ENCODE data around the gene LRRC8C.

LRRC8C gene

DNA sequence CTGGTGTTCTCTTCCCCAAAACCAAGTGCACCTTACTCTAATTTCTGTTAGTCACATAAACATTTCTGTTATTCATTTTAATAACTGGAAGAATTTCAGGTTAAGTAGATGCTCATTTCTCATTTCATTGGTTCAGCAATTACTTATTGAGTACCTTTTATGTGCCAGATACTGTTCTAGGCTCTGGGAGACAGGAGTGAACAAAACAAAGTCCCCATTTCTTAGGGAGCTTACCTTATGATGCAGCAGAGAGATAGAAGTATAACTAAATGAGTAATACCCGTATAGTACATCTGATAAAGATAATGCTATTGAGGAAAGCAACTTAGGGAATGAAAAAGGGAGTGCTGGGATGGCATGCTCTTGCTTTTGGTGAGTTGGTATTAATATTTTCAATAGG lies 33.7 kb downstream of the LRRC8C start:
- no CpG with 5 or more reads among the region's 1 CpG for WGBS (ENCODE audit: extremely low coverage, insufficient coverage, low lambda C conversion rate)

GRCh38 chr1:89667691-89668090 lies 34.8 kb downstream of the LRRC8C start:
- DNase-seq, result no peak
- Histone ChIP-seq H3K79me2 (ENCODE audit: control insufficient read depth, insufficient read depth, low read length) (no peaks in the 10 kb centered on the region), H3K23ac (ENCODE audit: low read length) (no peak overlapping the region), H3K27ac (ENCODE audit: low read depth, low read length) (no peak overlapping the region), H4K5ac (ENCODE audit: low read length) (no peak overlapping the region), H3K27me3 (ENCODE audit: insufficient read depth, low read length, poor library complexity) (no peaks in the 10 kb centered on the region), H3K18ac (ENCODE audit: low read length) (no peak overlapping the region), H3K4me3 (ENCODE audit: low read length) (no peak overlapping the region), H3K9ac (ENCODE audit: low read length) (no peak overlapping the region), H2BK120ac (ENCODE audit: low read depth, low read length) (no peak overlapping the region), H3K4me1 (ENCODE audit: control insufficient read depth, low read depth, low read length) (no peaks in the 10 kb centered on the region), H3K4me2 (ENCODE audit: low read length) (no peak overlapping the region), H3K79me1 (ENCODE audit: low read length) (no peaks in the 10 kb centered on the region), H2BK15ac (replicated peaks; ENCODE audit: low read depth) (no peak overlapping the region), H3K56ac (ENCODE audit: low read length) (no peak overlapping the region), H2BK5ac (ENCODE audit: low read length) (no peak overlapping the region), H4K8ac (ENCODE audit: low read depth, low read length) (no peak overlapping the region), H3K36me3 (ENCODE audit: control insufficient read depth, insufficient read depth, low read length) (no peaks in the 10 kb centered on the region), H3K4ac (ENCODE audit: low read depth, low read length) (no peak overlapping the region), H2AK5ac (ENCODE audit: low read length) (no peak overlapping the region)
- WGBS (ENCODE audit: extremely low coverage, insufficient coverage, low lambda C conversion rate), result no CpG with 5 or more reads among the region's 1 CpG

More for the DNA sequence above, 33.7 kb downstream of the LRRC8C start:
- Histone ChIP-seq H4K5ac (ENCODE audit: low read length) (no peak overlapping the region), H3K4me2 (ENCODE audit: low read length) (no peak overlapping the region), H2BK15ac (replicated peaks; ENCODE audit: low read depth) (no peak overlapping the region), H3K79me1 (ENCODE audit: low read length) (no peaks in the 10 kb centered on the region), H2AK5ac (ENCODE audit: low read length) (no peak overlapping the region), H3K79me2 (ENCODE audit: control insufficient read depth, insufficient read depth, low read length) (no peaks in the 10 kb centered on the region), H2BK5ac (ENCODE audit: low read length) (no peak overlapping the region), H3K27me3 (ENCODE audit: insufficient read depth, low read length, poor library complexity) (no peaks in the 10 kb centered on the region), H3K4me1 (ENCODE audit: control insufficient read depth, low read depth, low read length) (no peaks in the 10 kb centered on the region), H3K4me3 (ENCODE audit: low read length) (no peak overlapping the region), H3K4ac (ENCODE audit: low read depth, low read length) (no peak overlapping the region), H3K56ac (ENCODE audit: low read length) (no peak overlapping the region), H4K8ac (ENCODE audit: low read depth, low read length) (no peak overlapping the region), H3K23ac (ENCODE audit: low read length) (no peak overlapping the region), H3K36me3 (ENCODE audit: control insufficient read depth, insufficient read depth, low read length) (no peaks in the 10 kb centered on the region), H3K27ac (ENCODE audit: low read depth, low read length) (no peak overlapping the region), H3K9ac (ENCODE audit: low read length) (no peak overlapping the region), H3K18ac (ENCODE audit: low read length) (no peak overlapping the region), H2BK120ac (ENCODE audit: low read depth, low read length) (no peak overlapping the region)
- DNase-seq, result no peak

GRCh38 chr1:89668961-89669360 lies 36.0 kb downstream of the LRRC8C start:
- H3K79me1 ChIP-seq (ENCODE audit: low read length), result no peaks in the 10 kb centered on the region
- no peak overlapping the region for H3K4me2 ChIP-seq (ENCODE audit: low read length)
- no peak for DNase-seq
- H3K23ac ChIP-seq (ENCODE audit: low read length), result no peak overlapping the region
- H3K4me3 ChIP-seq (ENCODE audit: low read length), result no peak overlapping the region
- H4K5ac ChIP-seq (ENCODE audit: low read length), result no peak overlapping the region
- H4K8ac ChIP-seq (ENCODE audit: low read depth, low read length), result no peak overlapping the region
- no peaks in the 10 kb centered on the region for H3K4me1 ChIP-seq (ENCODE audit: control insufficient read depth, low read depth, low read length)
- H3K9ac ChIP-seq (ENCODE audit: low read length), result no peak overlapping the region
- H2BK15ac ChIP-seq (replicated peaks; ENCODE audit: low read depth), result no peak overlapping the region
- no peak overlapping the region for H2BK5ac ChIP-seq (ENCODE audit: low read length)
- no peak overlapping the region for H3K56ac ChIP-seq (ENCODE audit: low read length)
- no peak overlapping the region for H2AK5ac ChIP-seq (ENCODE audit: low read length)
- WGBS (ENCODE audit: extremely low coverage, insufficient coverage, low lambda C conversion rate), result no CpG with 5 or more reads among the region's 3 CpGs
- H3K36me3 ChIP-seq (ENCODE audit: control insufficient read depth, insufficient read depth, low read length), result no peaks in the 10 kb centered on the region
- H3K4ac ChIP-seq (ENCODE audit: low read depth, low read length), result no peak overlapping the region
- H3K18ac ChIP-seq (ENCODE audit: low read length), result no peak overlapping the region
- no peak overlapping the region for H3K27ac ChIP-seq (ENCODE audit: low read depth, low read length)
- no peaks in the 10 kb centered on the region for H3K27me3 ChIP-seq (ENCODE audit: insufficient read depth, low read length, poor library complexity)
- H2BK120ac ChIP-seq (ENCODE audit: low read depth, low read length), result no peak overlapping the region
- H3K79me2 ChIP-seq (ENCODE audit: control insufficient read depth, insufficient read depth, low read length), result no peaks in the 10 kb centered on the region

DNA sequence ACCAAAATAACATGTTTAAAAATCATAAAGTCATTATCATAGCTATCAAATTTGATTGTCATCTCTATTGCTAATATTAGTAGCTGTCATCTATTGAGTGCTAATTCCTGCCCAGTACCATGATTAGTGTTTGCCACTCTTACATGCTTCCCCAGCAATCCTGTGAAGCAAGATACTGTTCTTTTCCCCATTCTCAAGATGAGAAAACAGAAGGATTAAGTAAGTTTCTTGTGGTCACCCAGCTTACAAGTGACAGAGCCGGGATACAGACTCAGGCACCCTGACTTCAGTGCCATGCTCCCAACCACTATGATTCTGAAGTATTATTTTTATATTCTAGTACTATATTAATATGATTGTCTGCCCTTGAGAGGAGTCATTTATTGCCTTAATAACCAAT lies 36.5 kb downstream of the LRRC8C start:
- Histone ChIP-seq H3K79me1 (ENCODE audit: low read length) (no peaks in the 10 kb centered on the region), H3K79me2 (ENCODE audit: control insufficient read depth, insufficient read depth, low read length) (no peaks in the 10 kb centered on the region), H2BK5ac (ENCODE audit: low read length) (no peak overlapping the region), H3K18ac (ENCODE audit: low read length) (no peak overlapping the region), H3K23ac (ENCODE audit: low read length) (no peak overlapping the region), H3K4me3 (ENCODE audit: low read length) (no peak overlapping the region), H3K4ac (ENCODE audit: low read depth, low read length) (no peak overlapping the region), H3K27ac (ENCODE audit: low read depth, low read length) (no peak overlapping the region), H2AK5ac (ENCODE audit: low read length) (no peak overlapping the region), H3K36me3 (ENCODE audit: control insufficient read depth, insufficient read depth, low read length) (no peaks in the 10 kb centered on the region), H2BK120ac (ENCODE audit: low read depth, low read length) (no peak overlapping the region), H3K27me3 (ENCODE audit: insufficient read depth, low read length, poor library complexity) (no peaks in the 10 kb centered on the region), H4K5ac (ENCODE audit: low read length) (no peak overlapping the region), H4K8ac (ENCODE audit: low read depth, low read length) (no peak overlapping the region), H2BK15ac (replicated peaks; ENCODE audit: low read depth) (no peak overlapping the region), H3K56ac (ENCODE audit: low read length) (no peak overlapping the region), H3K9ac (ENCODE audit: low read length) (no peak overlapping the region), H3K4me1 (ENCODE audit: control insufficient read depth, low read depth, low read length) (no peaks in the 10 kb centered on the region), H3K4me2 (ENCODE audit: low read length) (no peak overlapping the region)
- no CpG with 5 or more reads among the region's 1 CpG for WGBS (ENCODE audit: extremely low coverage, insufficient coverage, low lambda C conversion rate)
- DNase-seq, result no peak

DNA sequence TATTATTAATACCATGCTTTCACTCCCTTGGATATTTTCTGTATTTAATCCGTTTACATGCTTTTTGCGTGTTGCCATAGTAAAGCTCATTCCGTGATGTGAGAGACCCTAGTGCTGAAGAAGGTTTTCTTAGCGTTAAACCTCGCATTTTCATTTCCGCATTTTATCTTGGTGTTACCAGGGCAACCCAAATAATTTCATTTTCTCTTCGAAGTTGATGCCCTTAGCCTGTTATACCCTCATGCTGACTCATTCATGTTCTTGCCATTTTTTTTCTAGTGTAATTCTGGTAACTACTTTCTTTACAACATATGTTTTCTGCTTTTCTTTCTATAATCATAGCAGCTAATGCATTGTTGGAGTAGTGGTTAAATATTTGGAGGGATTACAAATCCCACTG lies 37.2 kb downstream of the LRRC8C start:
- no peaks in the 10 kb centered on the region for H3K79me1 ChIP-seq (ENCODE audit: low read length)
- H3K56ac ChIP-seq (ENCODE audit: low read length), result no peak overlapping the region
- no peaks in the 10 kb centered on the region for H3K36me3 ChIP-seq (ENCODE audit: control insufficient read depth, insufficient read depth, low read length)
- H2BK120ac ChIP-seq (ENCODE audit: low read depth, low read length), result no peak overlapping the region
- no peaks in the 10 kb centered on the region for H3K79me2 ChIP-seq (ENCODE audit: control insufficient read depth, insufficient read depth, low read length)
- no peak overlapping the region for H4K5ac ChIP-seq (ENCODE audit: low read length)
- no peak overlapping the region for H2AK5ac ChIP-seq (ENCODE audit: low read length)
- no peak overlapping the region for H3K4me3 ChIP-seq (ENCODE audit: low read length)
- H3K23ac ChIP-seq (ENCODE audit: low read length), result no peak overlapping the region
- no peak for DNase-seq
- H3K4me1 ChIP-seq (ENCODE audit: control insufficient read depth, low read depth, low read length), result no peaks in the 10 kb centered on the region
- no peak overlapping the region for H2BK15ac ChIP-seq (replicated peaks; ENCODE audit: low read depth)
- no peak overlapping the region for H2BK5ac ChIP-seq (ENCODE audit: low read length)
- no peak overlapping the region for H3K27ac ChIP-seq (ENCODE audit: low read depth, low read length)
- H3K9ac ChIP-seq (ENCODE audit: low read length), result no peak overlapping the region
- H4K8ac ChIP-seq (ENCODE audit: low read depth, low read length), result no peak overlapping the region
- no peak overlapping the region for H3K4ac ChIP-seq (ENCODE audit: low read depth, low read length)
- no peaks in the 10 kb centered on the region for H3K27me3 ChIP-seq (ENCODE audit: insufficient read depth, low read length, poor library complexity)
- no peak overlapping the region for H3K4me2 ChIP-seq (ENCODE audit: low read length)
- no peak overlapping the region for H3K18ac ChIP-seq (ENCODE audit: low read length)
- no CpG with 5 or more reads among the region's 7 CpGs for WGBS (ENCODE audit: extremely low coverage, insufficient coverage, low lambda C conversion rate)

DNA sequence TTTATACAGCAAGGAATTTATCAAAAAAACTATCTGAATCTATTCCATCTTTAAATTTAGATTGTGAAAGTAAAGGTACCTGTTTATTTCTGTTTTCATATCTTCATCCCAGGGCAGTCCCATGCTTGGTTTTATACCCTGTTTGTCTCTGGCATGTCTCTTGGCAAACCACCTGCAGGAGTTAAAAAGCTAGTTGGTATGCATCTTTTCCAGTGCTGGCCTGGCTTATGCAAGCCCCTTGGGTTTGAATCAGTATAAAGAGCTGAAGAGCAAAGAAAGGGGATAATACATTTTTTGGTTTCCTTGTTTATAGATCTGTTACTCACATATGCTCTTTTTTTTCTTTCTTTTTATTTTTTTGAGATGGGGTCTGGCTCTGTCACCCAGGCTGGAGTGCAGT lies 37.8 kb downstream of the LRRC8C start:
- Histone ChIP-seq H3K4me3 (ENCODE audit: low read length) (no peak overlapping the region), H4K5ac (ENCODE audit: low read length) (no peak overlapping the region), H3K9ac (ENCODE audit: low read length) (no peak overlapping the region), H3K36me3 (ENCODE audit: control insufficient read depth, insufficient read depth, low read length) (no peaks in the 10 kb centered on the region), H3K4me1 (ENCODE audit: control insufficient read depth, low read depth, low read length) (no peaks in the 10 kb centered on the region), H3K18ac (ENCODE audit: low read length) (no peak overlapping the region), H3K79me2 (ENCODE audit: control insufficient read depth, insufficient read depth, low read length) (no peaks in the 10 kb centered on the region), H3K4me2 (ENCODE audit: low read length) (no peak overlapping the region), H2BK15ac (replicated peaks; ENCODE audit: low read depth) (no peak overlapping the region), H3K27ac (ENCODE audit: low read depth, low read length) (no peak overlapping the region), H2BK5ac (ENCODE audit: low read length) (no peak overlapping the region), H3K23ac (ENCODE audit: low read length) (no peak overlapping the region), H2AK5ac (ENCODE audit: low read length) (no peak overlapping the region), H2BK120ac (ENCODE audit: low read depth, low read length) (no peak overlapping the region), H3K79me1 (ENCODE audit: low read length) (no peaks in the 10 kb centered on the region), H3K27me3 (ENCODE audit: insufficient read depth, low read length, poor library complexity) (no peaks in the 10 kb centered on the region), H3K56ac (ENCODE audit: low read length) (no peak overlapping the region), H4K8ac (ENCODE audit: low read depth, low read length) (no peak overlapping the region), H3K4ac (ENCODE audit: low read depth, low read length) (no peak overlapping the region)
- DNase-seq, result no peak
